A204.1 (cell line): Measurements from ENCODE around the gene NELFB.
"Not testable (repeated sequence)": the region's sequence is repeated elsewhere in the genome, so short reads cannot be mapped to it uniquely, and the experiment has no call there.

Experiments
- FAIRE-seq: peaks from 2 replicates; lab custom pipeline; 2012; peaks lifted over from hg19 to GRCh38; lab: Jason Lieb, UNC

The NELFB gene

GRCh38 chr9:137234758-137235423 is 20.2 kb upstream of the NELFB start:
- FAIRE-seq: no peak

DNA sequence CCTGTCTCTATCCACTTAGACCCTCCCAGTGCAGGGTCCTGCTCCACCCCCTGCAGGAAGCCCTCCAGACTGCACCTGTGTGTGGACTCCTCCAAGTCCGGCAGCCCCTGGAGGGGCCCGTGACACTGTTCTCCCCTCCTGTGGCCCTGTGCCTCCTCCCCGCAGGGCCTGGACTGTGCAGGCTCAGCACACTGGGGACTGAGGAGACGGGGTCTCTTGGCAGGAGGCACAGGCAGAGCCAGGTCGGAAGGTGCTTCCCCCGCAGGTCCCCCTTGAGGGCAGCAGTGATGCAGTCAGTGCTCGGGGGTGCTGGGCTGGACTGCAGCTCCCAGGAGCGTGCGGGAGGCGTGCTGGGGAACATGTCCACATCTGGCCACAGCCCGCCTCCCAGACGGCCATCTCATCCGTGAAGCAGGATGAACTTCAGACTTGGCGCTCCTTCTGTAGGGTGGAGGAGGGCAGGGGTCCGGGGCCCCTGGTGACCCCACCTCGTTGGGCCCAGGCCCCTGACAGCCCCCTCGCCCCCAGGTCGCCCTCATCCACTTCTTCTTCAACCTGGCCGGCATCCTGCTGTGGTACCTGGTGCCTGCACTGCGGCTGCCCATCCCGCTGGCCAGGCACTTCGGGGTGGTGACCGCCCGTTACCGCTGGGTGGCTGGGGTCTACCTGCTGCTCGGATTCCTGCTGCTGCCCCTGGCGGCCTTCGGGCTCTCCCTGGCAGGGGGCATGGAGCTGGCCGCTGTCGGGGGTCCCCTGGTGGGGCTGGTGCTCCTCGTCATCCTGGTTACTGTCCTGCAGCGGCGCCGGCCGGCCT is 19.5 kb upstream of the NELFB start:
- no peak for FAIRE-seq

DNA sequence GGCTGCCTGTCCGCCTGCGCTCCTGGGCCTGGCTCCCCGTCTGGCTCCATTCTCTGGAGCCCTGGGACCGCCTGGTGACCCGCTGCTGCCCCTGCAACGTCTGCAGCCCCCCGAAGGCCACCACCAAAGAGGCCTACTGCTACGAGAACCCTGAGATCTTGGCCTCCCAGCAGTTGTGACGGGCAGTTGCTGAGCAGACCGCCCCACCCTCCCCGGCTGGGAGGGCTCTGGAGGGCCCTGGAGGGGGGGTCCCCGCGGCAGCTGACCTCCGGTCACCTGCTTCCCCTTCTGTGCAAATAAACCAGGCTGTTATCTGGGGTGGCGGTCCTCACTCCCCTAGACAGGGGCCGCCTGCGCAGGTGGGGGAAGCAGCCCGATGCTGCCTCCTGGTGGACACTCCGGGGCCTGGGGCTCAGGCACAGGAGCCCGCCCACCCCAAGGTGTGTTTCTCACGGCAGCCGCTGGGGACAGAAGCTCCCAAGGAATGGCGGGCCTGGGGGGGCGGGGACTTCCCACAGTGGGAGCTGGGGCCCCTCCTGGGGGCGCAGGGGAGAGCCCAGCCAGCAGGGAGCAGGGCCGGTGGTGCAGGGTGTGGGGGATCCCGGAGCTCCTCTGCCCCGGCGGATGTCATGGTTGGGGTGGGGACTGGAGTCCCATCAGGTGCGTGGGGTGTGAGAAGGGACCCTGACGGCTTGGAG is 18.7 kb upstream of the NELFB start:
- FAIRE-seq: no peak

GRCh38 chr9:137236936-137237421 is 18.1 kb upstream of the NELFB start:
- no peak for FAIRE-seq

GRCh38 chr9:137237759-137238726 is 17.1 kb upstream of the NELFB start:
- no peak for FAIRE-seq

- FAIRE-seq: not testable (repeated sequence)
Measured at GRCh38 chr9:137239541-137240200, 15.5 kb upstream of the NELFB start.

GRCh38 chr9:137240318-137240840 is 14.7 kb upstream of the NELFB start:
- FAIRE-seq: no peak

- peak; percentile 97 for FAIRE-seq
Measured at GRCh38 chr9:137240841-137241489, 14.2 kb upstream of the NELFB start, which contains the start of gene TUBB4B. Gene TUBB4B (plus strand): TSS chr9:137241287. CDS start chr9:137241361, 74 bp downstream.

DNA sequence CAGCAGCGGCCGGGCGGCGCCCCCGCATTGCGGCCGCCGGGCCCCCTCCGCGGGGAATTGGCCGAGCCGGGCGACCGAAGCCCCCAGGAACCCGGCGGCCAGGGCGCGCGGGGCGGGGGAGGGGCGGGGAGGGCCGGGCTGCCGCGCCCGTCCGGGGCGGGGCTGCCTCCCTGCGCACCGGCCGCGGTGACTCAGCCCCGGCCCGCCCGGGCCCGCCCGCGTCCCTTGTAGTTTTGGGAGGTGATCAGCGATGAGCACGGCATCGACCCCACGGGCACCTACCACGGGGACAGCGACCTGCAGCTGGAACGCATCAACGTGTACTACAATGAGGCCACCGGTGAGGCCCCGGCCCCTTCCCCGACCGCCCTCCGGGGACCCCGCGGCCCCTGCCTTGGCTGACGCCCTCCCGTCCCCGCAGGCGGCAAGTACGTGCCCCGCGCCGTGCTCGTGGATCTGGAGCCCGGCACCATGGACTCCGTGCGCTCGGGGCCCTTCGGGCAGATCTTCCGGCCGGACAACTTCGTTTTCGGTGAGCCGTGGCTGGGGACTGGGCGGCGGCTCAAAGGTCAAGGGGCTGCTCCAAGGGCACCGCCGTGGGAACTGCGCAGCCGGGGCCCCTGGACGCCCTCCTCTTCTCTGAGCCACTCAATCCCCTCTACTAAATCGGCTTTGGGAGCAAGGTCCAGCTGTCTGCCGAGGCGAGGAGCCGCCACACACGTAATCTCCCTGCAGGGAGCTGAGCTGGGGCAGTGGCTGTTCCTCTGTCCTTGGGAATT is 13.4 kb upstream of the NELFB start:
- FAIRE-seq: no peak

DNA sequence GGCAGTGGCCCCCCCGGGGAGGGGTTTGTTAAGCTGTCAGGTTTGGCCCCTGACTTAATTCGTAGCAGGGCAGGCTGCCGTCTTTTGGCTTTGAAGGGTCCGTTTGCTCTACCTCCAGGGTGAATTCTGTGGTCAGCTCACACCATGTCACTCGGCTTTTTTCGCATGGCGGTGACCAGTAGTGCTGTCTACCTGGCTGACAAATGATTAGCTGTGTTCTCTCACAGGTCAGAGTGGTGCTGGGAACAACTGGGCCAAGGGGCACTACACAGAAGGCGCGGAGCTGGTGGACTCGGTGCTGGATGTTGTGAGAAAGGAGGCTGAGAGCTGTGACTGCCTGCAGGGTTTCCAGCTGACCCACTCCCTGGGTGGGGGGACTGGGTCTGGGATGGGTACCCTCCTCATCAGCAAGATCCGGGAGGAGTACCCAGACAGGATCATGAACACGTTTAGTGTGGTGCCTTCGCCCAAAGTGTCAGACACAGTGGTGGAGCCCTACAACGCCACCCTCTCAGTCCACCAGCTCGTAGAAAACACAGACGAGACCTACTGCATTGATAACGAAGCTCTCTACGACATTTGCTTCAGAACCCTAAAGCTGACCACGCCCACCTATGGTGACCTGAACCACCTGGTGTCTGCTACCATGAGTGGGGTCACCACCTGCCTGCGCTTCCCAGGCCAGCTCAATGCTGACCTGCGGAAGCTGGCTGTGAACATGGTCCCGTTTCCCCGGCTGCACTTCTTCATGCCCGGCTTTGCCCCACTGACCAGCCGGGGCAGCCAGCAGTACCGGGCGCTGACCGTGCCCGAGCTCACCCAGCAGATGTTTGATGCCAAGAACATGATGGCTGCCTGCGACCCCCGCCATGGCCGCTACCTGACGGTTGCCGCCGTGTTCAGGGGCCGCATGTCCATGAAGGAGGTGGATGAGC is 12.6 kb upstream of the NELFB start:
- FAIRE-seq: no peak

GRCh38 chr9:137243266-137243625 is 11.9 kb upstream of the NELFB start:
- FAIRE-seq: not testable (repeated sequence)

GRCh38 chr9:137243626-137244485 is 11.3 kb upstream of the NELFB start:
- no peak for FAIRE-seq

GRCh38 chr9:137244486-137245449 is 10.4 kb upstream of the NELFB start:
- no peak for FAIRE-seq

- FAIRE-seq: no peak
Measured at GRCh38 chr9:137245450-137246421, 9.4 kb upstream of the NELFB start.
